B cell (primary cell): ENCODE data around the gene ACOXL. TPM values are rescaled to one million over a fixed set of nuclear protein-coding genes. Genes with fewer than 3 reads are reported as not detected.

Experiments
- ATAC-seq: fragments of 200-7000 bp; cut with Tn5 transposase; one replicate; pipeline ENCODE4 v1.10.0; 2021; ENCODE audit warnings: low read depth, mild to moderate bottlenecking, moderate number of reproducible peaks, moderate library complexity
- CTCF ChIA-PET: fragments of 350-600 bp; sonication (Branson Sonifier 250); formaldehyde crosslinking; loops from one replicate; lab custom pipeline; 2021; ENCODE audit warnings: antibody characterized with exemption, inconsistent platforms; lab: Charles Lee
- POLR2A ChIA-PET: fragments of 350-600 bp; sonication (Branson Sonifier 250); formaldehyde crosslinking; loops from one replicate; lab custom pipeline; 2021; ENCODE audit warnings: antibody characterized with exemption; lab: Charles Lee
- DNase-seq: peaks from one replicate; pipeline ENCODE4 v3.0.0; 2013
- H2AFZ ChIP-seq: 2 replicates; pipeline ENCODE4 v1.6.1; 2012; ENCODE audit warnings: mild to moderate bottlenecking, low read depth, low read length; ENCODE audit not compliant: insufficient read depth, poor library complexity, severe bottlenecking
- H3K27ac ChIP-seq, 2 donors: 1 replicate in 1 of 2; 2 replicates in 1 of 2; pipeline ENCODE4 v1.5.1; 2012 to 2013; ENCODE audit warnings: low read length in 2 of 2, mild to moderate bottlenecking in 2 of 2, moderate library complexity in 1 of 2
- H3K27me3 ChIP-seq, 4 experiments: fragments of 200-600 bp in 1 of 4; sonication (generic) in 1 of 4; replicated peaks in 1 of 4; 1 replicate in 2 of 4; 2 replicates in 2 of 4; pipeline versions ENCODE4 v1.6.1 to v1.7.0; 2013 to 2016; ENCODE audit warnings: low read length in 3 of 4, mild to moderate bottlenecking in 2 of 4, mixed read lengths in 1 of 4, moderate library complexity in 1 of 4; ENCODE audit not compliant: insufficient read depth in 4 of 4, control insufficient read depth in 3 of 4; ENCODE audit errors: control extremely low read depth in 1 of 4
- H3K36me3 ChIP-seq, 2 experiments: replicated peaks in 1 of 2; 1 replicate in 1 of 2; 2 replicates in 1 of 2; pipeline versions ENCODE4 v1.6.1 to v1.7.1; 2013; ENCODE audit warnings: low read length in 1 of 2; ENCODE audit not compliant: insufficient read depth in 2 of 2, control insufficient read depth in 1 of 2; ENCODE audit errors: control extremely low read depth in 1 of 2, extremely low read depth in 1 of 2
- H3K4me1 ChIP-seq, 2 donors: fragments of 200-600 bp in 1 of 2; sonication (generic) in 1 of 2; 1 replicate in 1 of 2; 2 replicates in 1 of 2; pipeline versions ENCODE4 v1.5.1 to v1.6.1; 2013 to 2017; ENCODE audit warnings: low read length in 2 of 2; ENCODE audit not compliant: control insufficient read depth in 2 of 2, insufficient read depth in 2 of 2
- H3K4me2 ChIP-seq: replicated peaks from 2 replicates; pipeline ENCODE3; 2012; ENCODE audit warnings: mild to moderate bottlenecking, low read depth, low read length; ENCODE audit not compliant: poor library complexity, severe bottlenecking
- H3K4me3 ChIP-seq, 5 experiments: fragments of 200-600 bp in 1 of 5; sonication (generic) in 1 of 5; 1 replicate in 3 of 5; 2 replicates in 2 of 5; pipeline versions ENCODE4 v1.5.1 to v1.7.0; 2011 to 2016; ENCODE audit warnings: low read length in 4 of 5, mild to moderate bottlenecking in 4 of 5, low read depth in 2 of 5, control low read depth in 1 of 5, moderate library complexity in 1 of 5; ENCODE audit not compliant: insufficient read depth in 1 of 5; ENCODE audit errors: control extremely low read depth in 1 of 5, extremely low read depth in 1 of 5
- H3K79me2 ChIP-seq: fragments of 200-600 bp; sonication (generic); one replicate; pipeline ENCODE4 v1.6.0; 2016; ENCODE audit warnings: low read length; ENCODE audit not compliant: control insufficient read depth, insufficient read depth
- H3K9ac ChIP-seq: fragments of 200-600 bp; sonication (generic); 2 replicates; pipeline ENCODE4 v1.6.1; 2017; ENCODE audit warnings: mild to moderate bottlenecking, low read length, moderate library complexity
- H3K9me3 ChIP-seq, 3 donors: one replicate each; pipeline versions ENCODE4 v1.6.1 to v1.7.1; 2013; ENCODE audit warnings: low read length in 2 of 3; ENCODE audit not compliant: control insufficient read depth in 2 of 3, insufficient read depth in 1 of 3; ENCODE audit errors: control extremely low read depth in 1 of 3
- H4K20me1 ChIP-seq: 2 replicates; pipeline ENCODE4 v1.6.0; 2012; ENCODE audit warnings: mild to moderate bottlenecking, low read length; ENCODE audit not compliant: insufficient read depth, control insufficient read depth, poor library complexity, severe bottlenecking
- H3K27ac Mint-ChIP-seq: one replicate; pipeline ENCODE4 v1.8.0; 2021; ENCODE audit warnings: mixed read lengths
- H3K27me3 Mint-ChIP-seq: one replicate; pipeline ENCODE4 v1.8.0; 2021; ENCODE audit warnings: mixed read lengths
- H3K4me1 Mint-ChIP-seq: one replicate; pipeline ENCODE4 v1.8.0; 2021; ENCODE audit warnings: mixed read lengths
- H3K4me3 Mint-ChIP-seq: one replicate; pipeline ENCODE4 v1.8.0; 2021; ENCODE audit warnings: mixed read lengths
- H3K9me3 Mint-ChIP-seq: one replicate; pipeline ENCODE4 v1.8.0; 2022; ENCODE audit warnings: mixed read lengths; ENCODE audit not compliant: insufficient read depth
- CTCF ChIP-seq: fragments of 200-600 bp; IDR thresholded peaks from one replicate; pipeline ENCODE4 v1.8.0; 2022; ENCODE audit warnings: antibody characterized with exemption, mild to moderate bottlenecking
- EZH2 ChIP-seq: IDR thresholded peaks from 2 replicates; pipeline ENCODE4 v1.6.1; 2012; ENCODE audit warnings: borderline replicate concordance, low read depth, mild to moderate bottlenecking, moderate library complexity, low read length; ENCODE audit not compliant: insufficient read depth, poor library complexity, severe bottlenecking
- WGBS: methylation state at CpG from one replicate; pipeline ENCODE4 v1.1.5; 2013; ENCODE audit warnings: missing lambda C conversion rate; ENCODE audit not compliant: insufficient coverage; 5-methylcytosine and 5-hydroxymethylcytosine counted together
- intact Hi-C: fragments of 100-400 bp; cut with micrococcal nuclease; formaldehyde crosslinking; loops from one replicate; pipeline ENCODE4 v1.10.0; 2022
- polyA plus RNA-seq: library from polyadenylated mRNA; depleted of rRNA; stranded (reverse); fragments of >200 nt; gene quantifications from 2 replicates; pipeline ENCODE4 v1.2.3, GENCODE V29; 2012
- total RNA-seq, 2 donors: library from RNA; stranded (reverse); fragments of 120-200 nt in 1 of 2; gene quantifications; 1 replicate in 1 of 2; 2 replicates in 1 of 2; pipeline versions ENCODE4 v1.2.3 to v1.2.4, GENCODE V29; 2013 to 2022

ACOXL gene
- total and polyA plus RNA-seq, 2 donors (not counting 1 experiment from before 2014, with no cell fraction given), result 0.06 TPM; not detected in 1

DNA sequence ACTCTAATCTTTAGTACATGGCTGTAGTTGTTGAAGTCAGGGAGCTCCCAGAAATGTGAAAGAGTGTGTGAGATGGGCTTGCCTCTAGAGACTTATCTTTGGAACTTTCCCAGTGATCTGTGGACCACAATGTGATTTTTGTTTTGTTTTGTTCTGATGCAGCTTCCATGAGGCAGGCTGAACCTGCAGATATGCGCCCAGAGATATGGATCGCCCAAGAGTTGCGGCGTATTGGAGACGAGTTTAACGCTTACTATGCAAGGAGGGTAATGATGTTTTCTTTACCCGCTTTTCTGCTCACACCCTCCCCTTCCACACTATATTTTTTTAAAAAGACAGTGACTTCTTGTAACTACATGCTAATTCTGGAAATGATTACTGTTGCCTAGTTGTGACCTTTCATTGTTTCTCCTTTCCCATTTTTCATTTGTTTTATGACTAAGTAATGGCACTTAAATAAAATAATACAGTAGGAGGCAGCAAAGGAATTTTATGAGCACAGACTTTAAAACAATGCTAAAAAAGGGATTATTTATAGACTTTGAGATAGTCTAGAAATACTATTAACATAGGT lies 417.6 kb downstream of the ACOXL start:
- H3K79me2 ChIP-seq, result peaks cover 6% of the 10 kb centered on the region
- Mint-ChIP-seq H3K4me3 (no peak overlapping the region), H3K27me3 (no peaks in the 10 kb centered on the region), H3K9me3 (no peaks in the 10 kb centered on the region), H3K27ac (no peak overlapping the region), H3K4me1 (peaks cover 7% of the 10 kb centered on the region)
- intact Hi-C loops, result no loop called here
- H3K9me3 ChIP-seq, result no peaks in the 10 kb centered on the region
- ChIA-PET CTCF (no interaction called here), POLR2A (no interaction called here)
- H2AFZ ChIP-seq, result no peak overlapping the region
- no peak overlapping the region for H3K4me3 ChIP-seq
- H4K20me1 ChIP-seq, result peaks cover 24% of the 10 kb centered on the region
- peaks cover 0 to 21% of the 10 kb centered on the region in 2 experiments for H3K36me3 ChIP-seq
- no peak overlapping the region for H3K4me2 ChIP-seq
- peaks cover 3 to 12% of the 10 kb centered on the region in 2 donors for H3K4me1 ChIP-seq
- DNase-seq, result no peak
- no peak overlapping the region for H3K27ac ChIP-seq
- TF ChIP-seq EZH2, result no peak
- no peak for TF ChIP-seq CTCF
- ATAC-seq, result no peak
- H3K27me3 ChIP-seq, result no peaks in the 10 kb centered on the region
- H3K9ac ChIP-seq, result no peak overlapping the region
- WGBS, result 100% methylated on average over 1 of the region's 7 CpGs

- Mint-ChIP-seq H3K9me3 (no peaks in the 10 kb centered on the region), H3K27me3 (no peaks in the 10 kb centered on the region), H3K27ac (peak overlapping the region; percentile 6), H3K4me1 (peaks cover 46% of the 10 kb centered on the region), H3K4me3 (no peak overlapping the region)
- no peak overlapping the region for H3K4me2 ChIP-seq
- H3K9me3 ChIP-seq, result no peaks in the 10 kb centered on the region
- DNase-seq (no peak), ATAC-seq (no peak)
- peaks cover 24% of the 10 kb centered on the region for H4K20me1 ChIP-seq
- H3K4me1 ChIP-seq, result peaks cover 26 to 30% of the 10 kb centered on the region in 2 donors
- H3K9ac ChIP-seq, result no peak overlapping the region
- H2AFZ ChIP-seq, result no peak overlapping the region
- H3K27ac ChIP-seq, result no peak overlapping the region
- CTCF ChIA-PET, result no interaction called here
- no peak for TF ChIP-seq CTCF
- TF ChIP-seq EZH2, result no peak
- POLR2A ChIA-PET, result interaction anchor here (0.6 to 0.7 kb wide), 2 partner anchors 17 to 27 kb away, joined by 4 to 10 read pairs; no protein-coding TSS in a partner anchor
- H3K27me3 ChIP-seq, result no peaks in the 10 kb centered on the region
- 91% methylated on average over 5 of the region's 6 CpGs for WGBS
- H3K79me2 ChIP-seq, result peaks cover 7% of the 10 kb centered on the region
- H3K36me3 ChIP-seq, result peaks cover 0 to 26% of the 10 kb centered on the region in 2 experiments
- H3K4me3 ChIP-seq, result no peak overlapping the region
- intact Hi-C loops, result no loop called here
Observed at GRCh38 chr2:111154758-111155157, 422.4 kb downstream of the ACOXL start.
